GF-D8 (cell line): ENCODE measurements around the gene MOGAT2.
A peak's percentile ranks its signal among the peaks of the same experiment; 100 is the strongest.
"Not testable (repeated sequence)": the region's sequence is repeated elsewhere in the genome, so short reads cannot be mapped to it uniquely, and the experiment has no call there.

Source experiments
- DNase-seq: peaks from one replicate; lab custom pipeline; 2025; lab: John Stamatoyannopoulos, UW

The MOGAT2 gene

DNA sequence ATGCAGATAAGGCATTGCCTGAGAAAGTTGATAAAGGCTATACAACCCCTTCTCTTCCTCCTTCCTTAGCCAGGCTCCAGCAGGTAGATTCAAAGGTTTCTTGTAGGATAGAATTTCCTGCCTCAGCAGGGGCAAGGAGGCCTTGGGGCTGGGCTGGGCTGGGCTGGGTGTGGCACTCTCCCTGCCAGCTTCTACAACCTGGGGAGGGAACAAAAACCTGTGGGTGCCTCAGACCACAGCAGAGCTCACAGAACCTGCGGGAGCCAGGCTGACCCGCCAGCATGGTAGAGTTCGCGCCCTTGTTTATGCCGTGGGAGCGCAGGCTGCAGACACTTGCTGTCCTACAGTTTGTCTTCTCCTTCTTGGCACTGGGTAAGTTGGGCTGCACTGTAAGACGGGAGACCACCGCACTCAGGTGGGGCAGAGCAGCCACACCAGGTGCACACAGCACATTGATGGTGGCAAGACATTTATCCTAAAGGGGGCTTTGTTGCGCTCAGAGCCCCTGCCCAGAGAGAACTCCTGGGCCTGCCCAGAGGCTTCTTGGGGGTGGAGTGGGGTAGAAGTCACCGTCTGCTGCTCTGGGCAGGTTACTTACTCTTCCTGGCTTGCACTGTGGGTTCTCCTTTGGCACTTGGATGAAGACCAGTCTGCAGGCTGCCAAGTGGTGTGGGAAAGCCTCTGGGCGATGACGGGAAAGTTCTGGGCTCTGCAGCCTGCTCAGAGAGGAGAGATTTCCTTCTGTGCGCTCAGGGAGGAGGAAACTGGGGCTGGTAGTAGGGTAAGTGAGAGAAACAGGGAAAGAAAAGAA is at the start of gene MOGAT2:
MOGAT2 (plus strand) TSS at position 231 of the 811 bp plus-strand sequence; CDS start at position 282, 51 bp downstream.
- DNase-seq, result no peak

DNA sequence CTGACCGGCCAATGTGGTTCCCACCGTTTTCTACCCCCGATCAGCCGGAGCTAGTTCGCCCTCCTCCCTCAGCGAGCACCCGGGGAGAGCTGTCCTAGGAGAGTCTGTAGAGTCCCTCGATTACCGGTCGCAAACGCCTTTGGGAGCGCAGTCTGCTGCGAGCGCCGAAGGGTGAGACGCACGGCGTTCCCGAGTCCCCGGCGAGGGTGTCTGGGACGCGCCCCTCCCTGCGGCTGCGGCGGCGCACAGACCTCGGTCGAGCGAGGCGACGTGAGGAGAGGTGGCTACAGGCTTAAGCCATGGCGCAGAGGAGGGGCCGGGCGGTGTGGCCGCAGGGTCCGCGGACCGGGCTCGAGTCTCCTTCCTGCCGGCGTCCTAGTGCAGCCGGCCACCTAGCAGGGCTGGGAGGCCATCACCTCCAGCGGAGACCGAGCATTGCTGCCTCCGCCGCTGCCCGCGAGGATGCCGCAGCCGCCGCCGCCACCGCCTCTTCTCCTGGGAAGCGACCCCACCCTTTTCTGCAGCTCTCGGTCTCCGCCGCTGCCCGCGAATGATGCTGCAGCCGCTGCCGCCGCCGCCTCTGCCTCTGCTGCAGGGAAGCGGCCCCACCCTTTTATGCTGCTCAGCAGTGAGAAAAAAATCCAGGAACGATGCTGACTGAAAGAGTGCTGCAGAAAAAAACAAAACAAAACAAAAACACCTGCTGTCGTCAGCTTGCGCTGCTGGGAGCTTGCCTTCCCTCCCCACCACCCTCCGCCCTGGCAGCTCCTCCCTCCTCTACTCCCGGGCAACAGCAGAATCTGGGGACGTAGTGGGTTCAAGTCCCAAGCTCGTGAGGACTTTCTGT is 49.0 kb upstream of the MOGAT2 start, which contains the start of gene MAP6:
MAP6 (minus strand) TSS at position 588 of the 847 bp plus-strand sequence. CDS start 669 bp downstream, outside the sequence.
- DNase-seq, result no peak

DNA sequence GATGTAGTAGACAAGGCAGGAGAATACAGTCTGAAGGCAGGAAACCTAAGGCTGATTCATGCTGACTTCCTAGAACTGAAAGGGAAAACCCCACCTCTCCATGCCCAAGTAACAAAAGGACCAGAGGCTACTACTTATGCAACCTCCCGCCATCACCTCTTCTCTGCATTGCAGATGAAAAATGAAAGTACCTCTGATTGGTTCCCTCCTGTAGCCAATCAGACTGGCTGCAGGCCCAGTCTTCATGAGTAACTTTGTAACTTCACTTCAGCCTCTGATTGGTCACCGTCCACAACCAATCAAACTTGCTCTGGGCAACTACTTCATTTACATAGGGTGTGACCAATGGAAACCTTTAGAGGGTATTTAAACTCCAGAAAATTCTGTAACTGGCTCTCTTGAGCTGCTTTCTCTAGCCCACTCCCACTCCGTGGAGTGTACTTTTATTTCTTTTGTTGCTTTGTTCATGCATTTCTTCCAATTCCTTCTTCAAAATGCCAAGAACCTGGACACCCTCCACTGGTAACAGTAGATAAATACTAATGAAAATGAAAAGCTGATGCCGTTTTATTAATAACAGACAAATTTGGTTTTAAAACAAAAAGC is 43.6 kb upstream of the MOGAT2 start:
- DNase-seq, result no peak

DNA sequence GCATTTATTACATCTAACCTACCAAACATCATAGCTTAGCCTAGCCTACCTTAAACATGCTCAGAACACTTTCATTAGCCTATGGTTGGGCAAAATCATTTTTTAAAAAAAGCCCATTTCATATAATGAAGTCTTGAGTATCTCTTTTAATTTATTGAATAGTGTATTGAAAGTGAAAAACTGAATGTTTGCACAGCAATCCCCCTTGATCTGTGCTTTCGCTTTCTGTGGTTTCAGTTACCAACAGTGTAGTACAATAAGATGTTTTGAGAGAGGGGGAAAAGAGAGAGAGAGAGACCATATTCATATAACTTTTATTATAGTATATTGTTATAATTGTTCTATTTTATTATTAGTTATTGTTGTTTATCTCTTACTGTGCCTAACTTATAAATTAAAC is 40.4 kb upstream of the MOGAT2 start:
- no peak for DNase-seq

DNA sequence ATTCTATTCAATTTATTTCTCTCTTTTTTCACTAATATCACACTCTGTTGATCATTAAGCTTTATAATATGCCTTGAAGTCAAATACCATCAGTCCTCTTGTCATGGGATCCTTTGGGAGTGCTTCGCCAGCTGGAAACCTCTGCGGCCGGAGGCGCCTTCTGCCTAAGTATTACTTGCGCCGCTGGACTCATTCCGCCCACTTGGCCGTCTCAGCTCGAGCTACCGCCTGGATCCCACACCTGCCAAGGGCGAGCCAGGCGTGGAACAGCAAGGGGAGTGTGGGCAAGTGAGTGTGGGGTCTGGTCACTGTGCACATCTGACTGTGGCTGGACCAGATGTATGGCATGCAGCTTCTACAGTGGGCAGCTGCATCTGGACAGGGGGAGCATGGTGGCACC is 39.7 kb upstream of the MOGAT2 start:
- DNase-seq, result no peak

DNA sequence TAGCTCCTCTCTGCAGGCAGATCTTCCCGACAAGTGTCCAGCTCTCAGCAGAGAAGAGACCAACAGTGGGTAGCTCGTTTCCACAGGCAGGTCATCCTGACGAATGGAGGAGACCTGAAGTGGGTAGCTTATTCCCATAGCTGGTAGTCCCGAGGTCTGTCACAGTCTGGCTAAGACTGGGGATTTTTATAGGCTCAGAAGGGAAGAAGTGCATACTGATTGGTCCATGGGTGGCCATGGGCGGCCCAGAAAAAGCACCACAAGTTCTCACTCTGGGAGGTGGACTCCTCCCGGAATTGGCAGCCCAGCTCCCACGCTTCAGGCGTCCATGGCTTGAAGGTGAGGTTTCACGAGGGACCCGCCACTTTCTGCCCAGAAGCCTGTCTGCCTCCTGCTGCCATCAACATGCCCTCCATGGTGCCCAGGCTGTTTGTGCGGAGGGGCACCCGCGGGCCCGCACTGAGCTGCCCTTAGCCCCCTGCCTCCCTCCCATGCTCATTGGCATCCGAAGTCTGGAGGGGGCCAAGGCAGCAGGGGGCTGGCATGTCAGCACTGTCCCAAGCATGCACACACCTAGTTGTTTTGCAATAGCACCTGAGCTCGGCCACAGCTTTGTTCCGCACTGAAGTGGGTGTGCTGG is 38.9 kb upstream of the MOGAT2 start:
- no peak for DNase-seq

DNA sequence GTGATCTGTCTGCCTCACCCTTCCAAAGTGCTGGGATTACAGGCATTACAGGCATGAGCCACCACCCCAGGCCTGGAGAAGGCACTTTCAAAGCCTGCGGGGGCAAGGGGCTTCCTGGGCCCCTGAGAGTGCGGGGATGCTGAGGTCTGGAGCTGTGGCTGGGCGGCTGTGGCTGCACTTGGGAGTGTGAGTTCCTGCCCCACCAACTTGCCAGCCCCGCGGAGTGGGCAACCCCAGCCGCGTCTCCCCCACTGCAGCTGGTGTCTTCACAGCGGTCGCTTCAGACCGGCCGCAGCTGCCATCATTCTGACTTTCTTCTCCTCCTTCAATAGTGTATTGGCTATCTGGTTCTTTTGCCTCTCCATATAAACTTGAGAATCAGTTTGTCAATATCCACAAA is 38.1 kb upstream of the MOGAT2 start:
- no peak for DNase-seq

DNA sequence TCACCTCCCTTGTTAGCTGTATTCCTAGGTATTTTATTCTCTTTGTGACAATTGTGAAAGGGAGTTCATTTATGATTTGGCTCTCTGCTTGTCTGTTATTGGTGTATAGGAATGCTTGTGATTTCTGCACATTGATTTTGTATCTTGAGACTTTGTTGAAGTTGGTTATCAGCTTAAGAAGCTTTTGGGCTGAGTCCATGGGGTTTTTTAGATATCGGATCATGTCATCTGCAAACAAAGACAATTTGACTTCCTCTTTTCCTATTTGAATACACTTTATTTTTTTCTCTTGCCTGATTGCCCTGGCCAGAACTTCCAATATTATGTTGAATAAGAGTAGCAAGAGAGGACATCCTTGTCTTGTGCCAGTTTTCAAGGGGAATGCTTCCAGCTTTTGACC is 33.8 kb upstream of the MOGAT2 start:
- not testable (repeated sequence) for DNase-seq

DNA sequence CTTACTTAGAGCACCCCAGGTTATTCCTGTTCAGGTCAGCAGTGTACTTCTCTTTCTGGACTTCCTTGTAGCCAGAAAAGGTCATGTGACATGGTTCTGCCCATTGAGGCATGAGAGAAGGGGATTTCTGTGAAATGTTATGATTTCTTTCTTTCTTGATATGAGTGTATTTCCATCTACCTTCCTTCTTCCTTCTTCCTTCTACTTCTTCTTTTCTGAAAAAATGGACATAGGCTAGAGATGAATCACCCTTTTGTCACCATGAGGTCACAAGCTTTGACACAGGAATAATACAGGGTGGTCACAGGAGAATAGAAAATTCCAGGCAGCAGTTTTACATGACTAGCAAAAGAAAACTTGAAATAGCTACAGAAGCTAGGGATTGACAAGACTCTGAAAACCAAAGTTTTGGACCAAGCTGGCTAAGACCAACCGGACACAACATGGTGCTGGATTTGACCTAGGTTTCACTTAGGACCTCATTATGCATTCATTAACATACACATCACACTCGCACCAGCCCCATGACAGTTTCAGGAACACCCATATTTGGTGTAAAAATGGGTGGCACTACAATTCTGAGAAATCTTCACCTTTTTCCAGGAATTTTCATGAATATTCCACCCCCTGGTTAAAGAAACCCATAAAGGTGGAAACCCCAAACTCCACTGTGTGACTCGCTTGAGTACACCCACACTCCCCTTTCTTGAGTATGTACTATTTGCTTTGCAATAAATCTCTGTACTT is 27.6 kb upstream of the MOGAT2 start:
- DNase-seq, result no peak

DNA sequence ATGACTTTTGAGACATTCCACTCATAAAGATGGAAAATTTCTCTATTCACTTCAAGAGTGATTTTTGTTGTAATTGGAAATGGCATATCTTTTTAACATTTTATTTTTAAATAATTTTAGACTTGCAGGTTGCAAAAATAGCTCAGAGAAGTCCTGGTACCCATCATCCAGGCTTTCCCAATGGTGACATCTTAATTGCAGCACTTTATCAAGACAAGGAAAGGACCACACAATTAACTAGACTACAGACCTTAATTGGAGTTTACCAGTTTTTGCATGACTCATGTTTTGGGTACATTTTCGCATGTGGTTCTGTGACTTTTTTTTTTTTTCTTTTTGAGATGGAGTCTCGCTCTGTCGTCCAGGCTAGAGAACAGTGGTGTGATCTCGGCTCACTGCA is 25.8 kb upstream of the MOGAT2 start:
- no peak for DNase-seq

DNA sequence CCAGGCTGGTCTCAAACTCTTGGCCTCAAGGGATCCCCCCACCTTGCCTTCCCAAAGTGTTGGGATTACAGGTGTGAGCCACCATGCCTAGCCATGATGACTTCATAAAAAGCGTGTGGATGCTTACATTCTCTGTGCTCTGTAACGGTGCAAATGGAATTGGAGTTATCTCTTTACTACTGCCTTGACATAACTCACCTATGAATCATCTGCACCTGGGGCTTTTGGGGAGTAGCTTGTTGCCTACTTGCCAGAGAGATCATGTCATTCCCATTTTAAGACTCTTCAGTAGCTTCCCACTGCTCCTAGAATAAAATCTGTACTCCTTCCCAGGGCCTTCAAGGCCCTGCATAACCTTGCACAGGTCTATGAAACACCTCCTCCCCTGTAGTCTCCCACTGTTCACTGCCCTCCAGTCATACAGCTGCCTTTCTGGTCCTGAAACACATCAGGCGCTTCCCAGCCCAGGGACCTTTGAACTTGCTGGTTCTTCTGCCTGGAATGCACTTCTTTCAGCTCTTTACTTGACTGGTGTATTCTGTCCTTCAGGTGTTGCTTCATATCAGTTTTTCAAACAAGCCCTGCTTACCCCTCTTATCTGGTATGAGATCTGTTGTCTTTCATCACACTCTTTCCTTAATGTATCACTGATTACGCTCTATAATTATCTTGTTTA is 19.6 kb upstream of the MOGAT2 start:
- DNase-seq, result no peak

DNA sequence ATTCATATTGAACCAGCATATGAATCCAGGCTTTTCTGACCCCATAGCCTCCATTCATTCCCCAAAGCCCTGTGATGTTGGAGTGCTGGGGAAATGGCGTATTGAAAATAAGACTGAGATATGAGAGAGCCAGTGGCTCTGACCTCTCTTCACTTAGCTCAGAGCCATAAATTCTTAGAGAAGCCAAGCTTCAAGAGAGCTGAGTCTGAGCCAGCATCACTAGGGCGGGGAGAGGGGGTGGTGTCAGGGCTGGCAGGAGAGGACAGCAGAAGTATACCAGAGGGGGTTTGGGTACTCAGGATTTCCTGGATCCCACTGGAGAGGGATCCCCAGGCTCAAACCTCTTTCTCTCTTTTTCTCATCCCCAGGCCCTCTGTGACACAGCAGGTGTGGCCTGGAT is 16.7 kb upstream of the MOGAT2 start:
- no peak for DNase-seq

DNA sequence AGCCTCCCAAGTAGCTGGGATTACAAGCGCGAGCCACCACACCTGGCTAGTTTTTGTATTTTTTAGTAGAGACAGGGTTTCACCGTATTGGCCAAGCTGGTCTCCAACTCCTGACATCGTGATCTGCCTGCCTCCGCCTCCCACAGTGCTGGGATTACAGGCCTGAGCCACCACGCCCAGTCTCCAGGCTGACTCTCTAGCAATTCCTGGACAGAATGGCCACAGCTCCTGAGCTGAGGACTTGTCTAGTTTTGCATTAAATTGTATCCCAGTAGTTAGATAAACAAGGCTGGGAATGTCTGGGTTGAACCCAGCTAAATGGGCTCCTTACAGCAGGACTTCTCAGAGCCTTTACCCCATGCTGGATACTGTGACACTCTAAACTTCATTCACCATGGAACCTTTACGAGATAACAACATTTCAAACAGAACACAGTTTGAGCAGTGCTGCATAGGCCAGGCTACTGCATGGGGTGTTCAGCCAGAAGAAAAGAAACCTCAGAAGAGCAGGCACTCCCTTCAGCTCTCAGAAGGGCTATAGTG is 13.9 kb upstream of the MOGAT2 start:
- no peak for DNase-seq

DNA sequence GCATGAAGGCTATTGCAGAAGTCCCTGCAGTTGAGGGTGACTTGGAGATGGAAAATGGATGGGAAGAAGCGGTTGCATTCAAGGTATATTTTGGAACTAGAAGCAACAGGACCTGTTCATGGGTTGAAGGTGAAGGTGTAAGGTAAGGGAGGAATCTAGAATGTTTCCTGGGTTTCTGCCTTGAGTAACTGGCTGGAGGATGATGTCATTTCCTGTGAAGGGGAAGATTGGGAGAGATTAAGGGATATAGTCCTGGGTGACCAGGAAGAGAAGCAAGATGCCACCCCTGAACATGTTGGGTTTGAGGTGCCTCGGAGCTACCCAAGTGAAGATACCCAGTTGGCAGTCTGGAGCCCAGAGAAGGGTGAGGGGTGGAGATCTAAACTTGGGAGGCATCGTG is 12.1 kb upstream of the MOGAT2 start:
- DNase-seq, result no peak

DNA sequence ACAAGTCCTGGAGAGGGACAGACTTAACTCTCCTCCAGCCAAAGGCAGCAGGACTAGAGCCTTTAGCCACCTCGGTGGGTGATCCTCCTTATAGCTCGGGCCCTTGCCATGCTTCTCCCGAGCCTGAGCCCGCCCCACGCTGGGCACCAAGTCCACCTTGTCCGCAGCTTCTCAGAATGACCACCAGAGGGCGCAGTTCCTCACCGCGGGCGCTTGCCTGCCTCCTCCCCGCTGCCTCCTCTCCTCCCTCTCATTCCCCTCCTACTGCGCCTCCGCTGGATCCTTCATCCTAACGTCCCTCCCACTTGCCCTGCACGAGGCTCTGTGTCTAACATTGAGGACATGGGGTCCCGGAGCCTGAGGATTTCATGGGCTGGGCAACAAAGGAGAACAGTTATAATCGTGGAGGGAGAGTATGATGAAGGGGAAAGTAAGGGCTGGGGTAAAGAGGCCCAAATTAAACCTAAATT is 11.3 kb upstream of the MOGAT2 start:
- peak; percentile 2 for DNase-seq

DNA sequence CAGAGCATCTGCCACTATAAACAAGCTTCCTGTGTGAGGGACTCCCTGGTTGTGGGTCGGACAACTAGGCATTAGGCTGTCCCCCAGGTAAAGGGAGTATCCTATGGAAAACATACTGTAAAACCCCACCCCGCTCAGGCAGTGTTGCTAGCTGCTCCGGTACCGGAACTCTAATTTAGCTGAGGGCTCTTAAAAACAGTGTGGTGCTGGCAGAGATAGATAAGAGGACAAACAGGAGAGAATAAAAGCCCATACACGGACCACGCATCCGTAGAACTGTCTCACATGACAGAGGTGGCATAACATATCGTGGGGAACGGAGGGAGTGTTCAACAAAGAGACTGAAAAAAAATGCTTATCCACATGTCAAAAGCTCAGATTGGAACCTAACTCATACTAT is 3.4 kb upstream of the MOGAT2 start:
- DNase-seq, result no peak

DNA sequence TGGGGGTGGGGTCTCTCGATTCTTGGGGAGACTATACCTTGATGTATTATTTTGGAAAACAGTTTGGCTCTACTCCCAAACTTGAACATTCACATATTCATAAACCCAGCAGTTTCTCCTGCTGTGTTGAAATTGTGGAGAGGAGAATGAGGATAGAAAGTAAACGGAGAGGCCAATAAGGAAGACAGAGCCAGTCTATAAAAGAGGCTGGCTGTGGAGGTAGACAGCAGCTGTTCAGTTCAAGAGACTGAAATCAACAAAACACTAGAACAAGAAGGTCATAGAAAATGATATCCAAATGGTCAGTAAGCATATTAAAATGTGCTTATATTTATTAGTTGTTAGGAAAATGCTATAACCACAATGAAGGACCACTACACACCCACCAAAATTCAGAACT is 1.9 kb upstream of the MOGAT2 start:
- DNase-seq, result no peak

DNA sequence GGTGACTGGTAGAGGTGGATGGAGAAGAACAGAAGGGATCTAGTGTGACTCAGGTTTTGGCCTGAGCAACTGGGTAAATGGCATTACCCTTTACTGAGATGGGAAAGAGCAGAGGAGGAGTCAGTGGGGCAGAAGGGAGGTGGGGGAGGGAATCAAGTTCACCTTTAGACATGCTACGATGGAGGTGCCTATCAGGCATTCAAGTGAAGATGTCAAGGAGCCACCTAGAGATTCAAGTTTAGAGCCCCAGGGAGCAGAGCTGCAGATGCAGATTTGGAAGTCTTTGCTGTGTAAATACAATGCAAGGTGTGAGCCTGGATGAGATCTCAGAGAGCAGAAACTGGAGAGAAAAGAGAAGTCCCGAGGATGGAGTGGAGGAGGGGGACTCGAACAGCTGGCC is 979 bp upstream of the MOGAT2 start:
- no peak for DNase-seq

DNA sequence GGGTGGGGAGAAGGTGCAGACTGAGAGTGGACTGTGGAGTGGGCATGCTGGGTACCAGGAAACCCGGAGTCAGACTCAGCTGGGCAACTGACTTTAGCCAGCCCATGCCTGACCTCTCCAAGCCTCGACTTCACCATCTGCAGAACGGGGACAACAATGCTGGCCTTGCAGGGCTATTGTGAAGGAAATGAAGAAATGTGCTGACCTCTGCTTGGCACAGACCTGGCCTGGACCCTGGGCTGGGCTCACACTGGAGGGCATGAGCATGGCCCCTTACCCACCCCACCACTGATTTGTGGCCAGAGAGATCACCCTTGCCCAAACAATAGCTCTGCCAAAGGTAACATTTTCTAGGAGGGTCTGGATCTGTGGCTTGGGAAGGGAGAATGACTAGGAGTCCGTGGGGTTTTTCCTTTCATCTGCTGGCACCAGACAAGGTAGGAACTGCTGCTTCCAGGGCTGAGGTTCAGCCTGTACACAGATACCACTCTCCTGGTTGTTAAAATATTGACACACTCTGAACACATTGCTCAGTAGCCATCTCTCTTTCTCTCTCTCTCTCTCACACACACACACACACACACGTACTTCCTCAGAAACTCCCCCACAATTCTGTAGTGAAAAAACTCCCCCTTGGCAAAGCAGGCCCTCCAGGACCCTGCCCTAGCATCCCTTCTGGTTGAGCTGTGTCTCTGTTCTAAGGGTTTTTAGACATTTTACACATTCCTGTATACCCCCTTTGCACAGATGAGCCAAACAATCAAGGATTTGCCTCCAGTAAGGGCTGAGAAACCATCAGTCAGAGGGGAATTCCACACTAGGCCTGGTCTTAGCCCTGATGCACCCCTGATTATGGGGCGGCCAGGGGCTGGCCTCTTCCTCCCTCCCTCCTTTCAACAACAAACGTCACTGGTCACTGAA is 1.0 kb downstream of the MOGAT2 start:
- no peak for DNase-seq
